Skeletal muscle tissue (tissue), 4 donors: ENCODE measurements around the gene GLIPR1L1. TPM values are rescaled to one million over a fixed set of nuclear protein-coding genes. Genes with fewer than 3 reads are reported as not detected.

Experiments
- H3K27ac ChIP-seq: one replicate; pipeline ENCODE4 v1.7.0; 2013; ENCODE audit warnings: mild to moderate bottlenecking, low read depth, low read length, inconsistent platforms
- H3K27me3 ChIP-seq, 3 donors: one replicate each; pipeline ENCODE4 v1.7.0; 2013; ENCODE audit warnings: low read length in 3 of 3; ENCODE audit not compliant: control insufficient read depth in 3 of 3, insufficient read depth in 3 of 3
- H3K36me3 ChIP-seq, 3 donors: one replicate each; pipeline ENCODE4 v1.7.0; 2013; ENCODE audit warnings: low read length in 3 of 3; ENCODE audit not compliant: control insufficient read depth in 3 of 3, insufficient read depth in 3 of 3
- H3K4me1 ChIP-seq, 3 donors: one replicate each; pipeline ENCODE4 v1.7.0; 2013; ENCODE audit warnings: low read length in 3 of 3, mild to moderate bottlenecking in 3 of 3; ENCODE audit not compliant: control insufficient read depth in 3 of 3, insufficient read depth in 3 of 3
- H3K4me3 ChIP-seq, 3 donors: one replicate each; pipeline ENCODE4 v1.7.0; 2013; ENCODE audit warnings: low read length in 3 of 3
- H3K9ac ChIP-seq, 3 donors: one replicate each; pipeline ENCODE4 v1.7.0; 2013; ENCODE audit warnings: low read length in 3 of 3, mild to moderate bottlenecking in 3 of 3, moderate library complexity in 2 of 3, low read depth in 1 of 3
- H3K9me3 ChIP-seq, 3 donors: one replicate each; pipeline ENCODE4 v1.7.0; 2013; ENCODE audit warnings: low read length in 3 of 3; ENCODE audit not compliant: control insufficient read depth in 3 of 3
- total RNA-seq: library from RNA; depleted of rRNA; stranded (reverse); fragments of >200 nt; gene quantifications from one replicate; pipeline ENCODE4 v1.2.3, GENCODE V29; 2014
- donor health status: Osteomylitis.

The GLIPR1L1 gene
- total RNA-seq, 1 donor from 2014 or later: not detected

GRCh38 chr12:75389061-75389460 is 54.6 kb downstream of the GLIPR1L1 start:
- Histone ChIP-seq H3K4me1 (peaks cover 0 to 6% (median 0%) of the 10 kb centered on the region in 3 donors), H3K9ac (no peak overlapping the region), H3K4me3 (peak overlapping the region in 1 of 3 donors; percentile 85), H3K27ac (no peak overlapping the region), H3K9me3 (no peaks in the 10 kb centered on the region), H3K27me3 (no peaks in the 10 kb centered on the region), H3K36me3 (no peaks in the 10 kb centered on the region)

GRCh38 chr12:75389706-75390105 is 55.2 kb downstream of the GLIPR1L1 start:
- H3K27ac ChIP-seq: no peak overlapping the region

GRCh38 chr12:75390156-75390898 is 55.9 kb downstream of the GLIPR1L1 start:
- H3K9ac ChIP-seq: peak overlapping the region; percentile 66 to 86 (median 82)
- H3K4me3 ChIP-seq: peak overlapping the region; percentile 85 to 96 (median 85)
- H3K36me3 ChIP-seq: no peaks in the 10 kb centered on the region
- no peaks in the 10 kb centered on the region for H3K27me3 ChIP-seq
- no peaks in the 10 kb centered on the region for H3K9me3 ChIP-seq
- peak overlapping the region; percentile 89 for H3K27ac ChIP-seq
- H3K4me1 ChIP-seq: peaks cover 0 to 6% (median 0%) of the 10 kb centered on the region in 3 donors

More at GRCh38 chr12:75389706-75390105, 55.2 kb downstream of the GLIPR1L1 start:
- Histone ChIP-seq H3K36me3 (no peaks in the 10 kb centered on the region), H3K9ac (peak overlapping the region; percentile 10 to 82 (median 66)), H3K27me3 (no peaks in the 10 kb centered on the region), H3K4me3 (peak overlapping the region; percentile 16 to 96 (median 85)), H3K9me3 (no peaks in the 10 kb centered on the region), H3K4me1 (peaks cover 0 to 6% (median 0%) of the 10 kb centered on the region in 3 donors)

- no peaks in the 10 kb centered on the region for H3K36me3 ChIP-seq
- H3K4me3 ChIP-seq: peak within 1 kb of the TSS; percentile 85 to 96 (median 85)
- no peaks in the 10 kb centered on the region for H3K9me3 ChIP-seq
- H3K9ac ChIP-seq: peak within 1 kb of the TSS; percentile 86 to 93 (median 87)
- no peaks in the 10 kb centered on the region for H3K27me3 ChIP-seq
- peaks cover 0 to 6% (median 0%) of the 10 kb centered on the region in 3 donors for H3K4me1 ChIP-seq
- peak within 1 kb of the TSS; percentile 89 for H3K27ac ChIP-seq
Measured at GRCh38 chr12:75390899-75391538, 56.5 kb downstream of the GLIPR1L1 start, which contains the start of gene GLIPR1L2. GLIPR1L2 (plus strand) TSS chr12:75391089; CDS start chr12:75391117, 28 bp downstream.

- Histone ChIP-seq H3K27me3 (no peaks in the 10 kb centered on the region), H3K4me1 (no peaks in the 10 kb centered on the region), H3K9me3 (no peaks in the 10 kb centered on the region), H3K36me3 (no peaks in the 10 kb centered on the region), H3K4me3 (no peak overlapping the region), H3K9ac (no peak overlapping the region), H3K27ac (no peak overlapping the region)
Measured at GRCh38 chr12:75404231-75404630, 69.8 kb downstream of the GLIPR1L1 start.

- H3K9ac ChIP-seq: no peak overlapping the region
- no peaks in the 10 kb centered on the region for H3K27me3 ChIP-seq
- H3K27ac ChIP-seq: no peak overlapping the region
- peaks cover 0 to 2% (median 0%) of the 10 kb centered on the region in 3 donors for H3K36me3 ChIP-seq
- H3K4me3 ChIP-seq: no peak overlapping the region
- no peaks in the 10 kb centered on the region for H3K4me1 ChIP-seq
- no peaks in the 10 kb centered on the region for H3K9me3 ChIP-seq
Measured at GRCh38 chr12:75407683-75408082, 73.2 kb downstream of the GLIPR1L1 start.

GRCh38 chr12:75409830-75410229 is 75.4 kb downstream of the GLIPR1L1 start:
- Histone ChIP-seq H3K4me1 (no peaks in the 10 kb centered on the region), H3K27me3 (no peaks in the 10 kb centered on the region), H3K9ac (no peak overlapping the region), H3K36me3 (peaks cover 0 to 2% (median 0%) of the 10 kb centered on the region in 3 donors), H3K4me3 (no peak overlapping the region), H3K9me3 (no peaks in the 10 kb centered on the region), H3K27ac (no peak overlapping the region)

GRCh38 chr12:75414671-75415070 is 80.2 kb downstream of the GLIPR1L1 start:
- Histone ChIP-seq H3K4me3 (no peak overlapping the region), H3K36me3 (peaks cover 0 to 2% (median 0%) of the 10 kb centered on the region in 3 donors), H3K9ac (no peak overlapping the region), H3K9me3 (no peaks in the 10 kb centered on the region), H3K27ac (no peak overlapping the region), H3K4me1 (no peaks in the 10 kb centered on the region), H3K27me3 (no peaks in the 10 kb centered on the region)

GRCh38 chr12:75419841-75420240 is 85.4 kb downstream of the GLIPR1L1 start:
- H3K27me3 ChIP-seq: no peaks in the 10 kb centered on the region
- no peak overlapping the region for H3K9ac ChIP-seq
- no peak overlapping the region for H3K27ac ChIP-seq
- H3K4me3 ChIP-seq: no peak overlapping the region
- no peaks in the 10 kb centered on the region for H3K4me1 ChIP-seq
- H3K9me3 ChIP-seq: no peaks in the 10 kb centered on the region
- H3K36me3 ChIP-seq: no peaks in the 10 kb centered on the region
